ENCODE measurements around the gene NR4A1.

NR4A1 gene

DNA sequence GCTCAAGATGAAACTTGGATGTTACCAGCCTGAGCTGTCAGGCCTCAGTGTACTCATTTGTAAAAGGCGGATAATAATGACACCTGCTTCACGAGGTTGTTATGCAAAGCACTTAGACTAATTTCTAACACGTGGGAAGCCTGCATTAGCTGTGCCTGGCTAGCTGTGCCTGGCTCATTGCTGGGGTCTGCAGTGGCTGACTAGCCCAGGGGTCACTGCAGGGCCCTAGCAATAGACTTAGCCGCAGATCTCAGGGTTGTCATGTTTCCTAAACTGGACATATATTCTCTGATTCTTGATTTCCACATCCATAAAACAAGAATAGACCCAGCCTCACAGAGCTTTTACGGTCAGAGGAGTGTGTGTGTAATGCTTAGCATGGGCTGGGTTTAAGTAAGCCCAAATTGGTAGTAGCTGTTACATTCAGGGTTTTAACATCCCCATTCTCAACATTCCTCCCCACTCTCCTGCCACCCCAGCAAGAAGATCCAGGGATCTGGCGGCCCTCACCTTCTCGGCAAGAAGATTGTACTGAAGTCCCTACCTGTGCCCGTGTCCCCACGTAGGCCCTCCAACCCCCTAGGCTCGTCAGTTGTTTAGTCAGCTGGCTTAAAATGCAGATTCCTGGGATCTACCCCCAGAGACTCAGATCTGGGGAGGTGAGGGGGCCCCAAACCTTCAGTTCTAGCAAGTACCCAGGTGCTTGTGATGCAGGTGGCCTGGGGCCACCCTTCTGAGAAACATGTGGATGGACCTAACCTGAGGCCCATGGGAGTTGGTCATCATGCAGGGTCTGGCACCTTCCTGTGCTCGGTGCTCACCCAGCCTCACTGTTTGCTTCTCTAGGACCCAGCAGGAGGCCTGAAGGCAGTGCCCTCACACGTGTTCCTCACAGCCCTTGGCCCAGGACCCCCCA is 8.6 kb downstream of the NR4A1 start:
- no peak for DNase-seq

- DNase-seq: no peak
Measured at GRCh38 chr12:52060498-52061177, 9.4 kb downstream of the NR4A1 start.

- DNase-seq: no peak
Measured at GRCh38 chr12:52061470-52062166, 10.4 kb downstream of the NR4A1 start.

GRCh38 chr12:52062167-52063081 is 11.2 kb downstream of the NR4A1 start:
- no peak for DNase-seq

GRCh38 chr12:52063082-52063924 is 12.1 kb downstream of the NR4A1 start:
- no peak for DNase-seq

DNA sequence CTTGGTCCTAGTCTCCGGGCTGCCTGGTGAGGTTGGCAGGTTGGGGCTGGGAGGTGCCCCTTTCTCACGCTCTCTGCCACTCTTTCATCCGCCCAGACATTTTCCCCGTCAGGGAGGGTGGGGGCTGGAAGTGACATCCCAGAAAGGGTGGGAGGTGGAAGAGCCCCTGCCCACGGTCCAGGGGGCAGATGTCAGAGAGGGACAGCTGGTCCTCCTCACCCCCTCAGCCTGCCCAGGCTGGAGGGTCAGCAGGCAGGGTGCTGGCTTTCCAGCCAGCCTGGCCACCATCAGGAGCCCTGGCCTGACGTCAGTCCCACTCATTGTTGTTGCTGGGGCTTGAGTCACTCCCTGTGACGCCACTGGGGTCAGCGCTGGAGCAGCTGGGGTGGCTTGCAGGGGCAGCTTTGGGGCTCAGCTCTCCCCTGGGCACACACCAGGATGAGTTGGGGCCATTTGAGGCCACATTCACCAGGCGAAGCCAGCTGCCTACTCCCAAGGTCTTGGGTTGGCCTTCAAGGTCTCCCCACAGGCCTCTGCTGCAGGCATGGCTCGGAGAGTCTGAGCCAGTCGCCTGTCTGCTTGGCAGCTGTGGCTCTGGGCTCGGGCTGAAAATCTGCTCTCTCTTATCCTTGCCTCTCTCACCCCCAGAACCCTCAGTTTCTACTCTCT is 12.9 kb downstream of the NR4A1 start:
- DNase-seq: no peak

GRCh38 chr12:52066346-52067080 is 15.3 kb downstream of the NR4A1 start:
- peak; percentile 24 for DNase-seq

- DNase-seq: no peak
Measured at GRCh38 chr12:52067081-52067374, 15.8 kb downstream of the NR4A1 start.

DNA sequence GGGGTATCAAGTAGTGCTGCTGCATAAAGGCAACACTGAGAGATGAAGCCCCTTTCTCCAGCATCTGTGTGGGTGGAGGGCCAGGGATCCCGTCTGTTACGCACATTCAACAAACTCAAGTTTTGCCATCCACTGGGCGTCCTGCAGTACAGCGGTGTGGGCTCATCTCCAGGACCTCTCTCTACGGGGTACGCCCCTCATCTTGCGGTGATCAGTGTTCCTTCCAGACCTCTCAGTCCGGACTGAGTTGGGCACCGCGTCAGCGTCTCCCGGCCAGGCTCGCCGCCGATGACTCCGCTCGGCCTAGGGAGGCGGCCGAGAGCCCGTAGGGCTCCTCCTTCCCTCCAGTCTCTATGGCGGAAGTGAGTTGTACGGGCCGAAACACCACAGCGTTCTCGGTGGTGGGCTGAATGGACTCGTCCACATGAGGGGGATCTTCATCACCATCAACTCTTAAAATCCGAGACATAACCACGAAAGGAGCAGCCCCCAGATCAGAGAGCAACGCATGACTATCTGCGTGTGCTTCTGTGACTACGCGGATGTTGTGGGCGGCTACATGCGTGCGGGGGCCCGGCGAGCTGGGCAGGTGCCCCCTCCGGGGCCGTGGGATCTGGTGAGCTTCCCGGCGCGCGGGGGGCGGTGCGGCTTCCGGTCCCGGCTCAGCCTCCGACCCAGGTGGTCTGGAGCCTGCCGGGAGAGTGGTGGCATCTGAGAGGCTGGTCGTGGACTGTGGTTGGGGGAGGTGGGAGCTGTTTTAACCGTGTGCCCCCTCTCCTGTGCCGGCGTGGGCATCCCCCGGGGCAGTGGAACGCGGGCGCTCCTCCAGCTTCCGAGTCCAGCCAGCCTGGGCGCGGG is 18.3 kb downstream of the NR4A1 start, which contains the start of gene ATG101:
Gene ATG101, plus strand, starts transcription at position 652 of the 858 bp plus-strand sequence. CDS start 3,673 bp downstream, outside the sequence.
- DNase-seq: peak; percentile 96

GRCh38 chr12:52070185-52070925 is 19.1 kb downstream of the NR4A1 start:
- DNase-seq: peak; percentile 49

GRCh38 chr12:52073531-52074381 is 22.5 kb downstream of the NR4A1 start:
- no peak for DNase-seq

- no peak for DNase-seq
Measured at GRCh38 chr12:52074971-52075724, 23.9 kb downstream of the NR4A1 start.

GRCh38 chr12:52076811-52077210 is 25.6 kb downstream of the NR4A1 start:
- no peak for DNase-seq

- DNase-seq: no peak
Measured at GRCh38 chr12:52078276-52078675, 27.0 kb downstream of the NR4A1 start.

- DNase-seq: no peak
Measured at GRCh38 chr12:52079576-52080402, 28.5 kb downstream of the NR4A1 start, which contains the start of gene SMIM41. SMIM41 (plus strand) TSS chr12:52079704; CDS start chr12:52079780, 76 bp downstream.
